CD4-positive, alpha-beta T cell treated with Interleukin-17A for 1 hour (primary cell): ENCODE data around the gene NCK2.

Experiments
- DNase-seq: peaks from one replicate; pipeline ENCODE4 v3.0.0-alpha.2; 2020

The NCK2 gene

DNA sequence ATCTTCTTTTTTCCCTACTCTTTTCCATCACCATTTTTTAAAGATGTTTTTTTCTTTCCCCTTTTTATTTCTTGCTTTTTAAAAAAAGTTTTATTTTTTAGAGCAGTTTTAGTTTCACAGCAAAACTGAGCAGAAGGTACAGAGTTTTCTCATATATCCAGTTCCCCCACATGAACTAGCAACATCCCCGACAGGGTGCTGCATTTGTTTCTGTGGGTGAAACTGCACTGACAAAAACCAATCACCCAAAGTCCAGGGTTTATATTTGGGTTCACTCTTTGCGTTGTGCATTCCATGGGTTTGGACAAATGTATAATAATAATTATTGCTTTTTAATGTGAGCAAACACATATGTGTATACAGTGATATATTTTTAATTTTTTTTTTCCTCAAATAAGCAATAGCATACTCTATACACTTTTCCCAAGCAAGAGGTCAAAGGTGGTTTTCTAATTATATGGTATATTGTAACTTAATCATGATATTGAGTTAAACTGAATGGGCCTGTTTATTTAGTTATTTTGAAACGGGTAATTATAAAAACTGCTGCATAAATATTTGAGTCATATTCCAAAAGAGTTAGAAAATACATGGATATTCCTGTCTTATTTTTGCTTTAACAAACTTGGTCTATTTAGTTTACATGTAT is 50.3 kb downstream of the NCK2 start:
- no peak for DNase-seq

GRCh38 chr2:105795575-105795934 is 50.8 kb downstream of the NCK2 start:
- peak; percentile 48 for DNase-seq

DNA sequence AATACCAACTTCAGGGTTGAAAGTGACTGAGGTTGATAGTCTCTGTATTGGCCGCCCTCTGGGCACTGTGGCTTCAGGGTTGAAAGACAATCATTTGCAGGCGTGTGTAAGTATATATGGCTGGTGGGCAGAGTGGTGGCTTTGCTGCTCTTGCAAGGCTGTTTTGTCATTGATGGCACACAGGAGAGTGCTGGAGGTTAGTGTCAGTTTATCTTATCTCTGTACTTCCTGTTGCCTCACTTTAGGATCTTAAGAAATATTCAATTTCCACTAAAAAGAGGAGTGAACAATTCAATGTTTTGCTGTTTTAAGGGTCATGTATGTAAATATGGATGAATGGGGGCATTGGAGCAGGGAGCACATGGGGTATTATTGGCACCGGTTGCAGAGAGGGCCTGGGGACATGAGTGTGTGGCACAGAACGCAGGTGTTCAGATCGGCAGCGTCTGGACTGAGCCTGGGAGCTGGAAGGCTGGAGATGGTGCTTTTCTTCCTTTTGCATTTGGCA is 51.5 kb downstream of the NCK2 start:
- peak; percentile 64 for DNase-seq

DNA sequence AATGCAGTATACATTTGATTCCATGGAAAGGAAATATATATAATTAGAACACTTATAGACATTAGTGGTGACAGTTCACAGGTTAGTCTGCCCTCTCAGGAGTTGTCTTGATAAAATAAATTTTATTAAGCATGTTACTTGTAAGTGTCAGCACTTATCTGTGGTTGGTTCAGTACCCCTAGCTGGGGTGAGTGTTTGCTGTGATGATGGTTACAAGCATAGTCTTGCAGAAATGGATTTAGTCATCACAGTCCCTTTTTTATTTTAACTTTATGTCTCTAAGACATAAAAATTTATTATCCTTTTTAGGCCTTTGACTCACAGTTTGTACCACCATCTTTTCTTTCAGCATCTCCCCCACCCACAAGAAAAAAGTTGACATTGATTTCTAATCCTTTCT is 52.1 kb downstream of the NCK2 start:
- DNase-seq: no peak

- peak; percentile 62 for DNase-seq
Observed at GRCh38 chr2:105797298-105797819, 52.6 kb downstream of the NCK2 start.

GRCh38 chr2:105798595-105798994 is 53.9 kb downstream of the NCK2 start:
- DNase-seq: peak; percentile 78

GRCh38 chr2:105800036-105800713 is 55.5 kb downstream of the NCK2 start:
- DNase-seq: peak; percentile 43

DNA sequence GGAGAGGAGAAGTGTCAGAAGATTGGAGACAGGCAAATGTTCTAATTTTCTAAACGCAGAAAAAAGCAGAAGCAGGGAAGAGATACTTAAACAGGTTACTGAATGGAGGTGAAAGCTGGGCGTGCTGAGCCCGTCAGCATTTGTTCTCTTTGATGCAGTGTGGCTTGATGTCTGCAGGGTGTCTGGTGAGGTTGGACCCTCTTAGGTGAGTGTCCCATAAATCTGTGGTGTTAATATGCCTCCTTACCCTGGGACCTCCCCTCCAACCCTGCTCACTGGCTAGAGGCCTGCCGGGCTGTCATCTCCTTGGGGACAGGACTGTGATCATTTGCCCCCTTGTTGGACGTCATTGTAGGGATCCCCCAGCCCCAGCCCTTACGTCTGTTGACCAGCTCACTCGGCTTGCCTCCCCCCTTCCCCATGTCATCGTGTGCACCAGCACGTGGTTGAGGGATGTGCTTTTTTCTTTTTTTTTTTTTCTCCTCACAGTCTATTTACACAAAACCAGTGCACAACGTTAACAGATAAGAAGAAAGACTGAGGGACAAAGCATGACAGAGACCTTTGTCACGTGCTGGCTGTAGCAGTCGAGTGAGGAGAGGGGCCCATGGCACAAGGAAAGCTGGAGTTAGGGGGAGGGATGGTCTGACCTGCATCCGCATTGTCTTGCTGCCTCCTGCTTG is 56.4 kb downstream of the NCK2 start:
- peak; percentile 36 for DNase-seq

- no peak for DNase-seq
Observed at GRCh38 chr2:105801961-105802360, 57.2 kb downstream of the NCK2 start.

GRCh38 chr2:105802587-105802986 is 57.9 kb downstream of the NCK2 start:
- DNase-seq: peak; percentile 89

GRCh38 chr2:105803337-105803736 is 58.6 kb downstream of the NCK2 start:
- DNase-seq: peak; percentile 48

DNA sequence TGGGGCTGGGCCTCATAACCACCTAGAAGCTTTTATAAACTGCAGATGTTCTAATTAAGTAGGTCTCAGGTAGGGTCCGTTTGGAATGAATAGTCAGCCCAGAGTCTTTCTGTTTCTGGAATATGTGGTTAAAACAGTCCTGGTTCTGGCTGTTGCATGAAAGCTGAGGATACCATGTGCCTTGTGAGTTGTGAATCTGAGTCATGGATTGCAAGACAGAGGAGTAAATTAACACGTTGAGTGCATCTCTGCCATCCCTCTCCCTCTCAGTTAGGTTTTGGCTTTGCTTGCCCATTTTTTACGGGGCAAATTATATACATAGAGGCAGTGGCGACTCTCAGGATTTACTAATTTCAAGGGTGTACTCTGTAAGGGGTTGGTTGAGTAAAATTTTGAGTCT is 59.1 kb downstream of the NCK2 start:
- no peak for DNase-seq

GRCh38 chr2:105804266-105804665 is 59.6 kb downstream of the NCK2 start:
- no peak for DNase-seq

- peak; percentile 47 for DNase-seq
Observed at GRCh38 chr2:105806996-105807395, 62.3 kb downstream of the NCK2 start.

DNA sequence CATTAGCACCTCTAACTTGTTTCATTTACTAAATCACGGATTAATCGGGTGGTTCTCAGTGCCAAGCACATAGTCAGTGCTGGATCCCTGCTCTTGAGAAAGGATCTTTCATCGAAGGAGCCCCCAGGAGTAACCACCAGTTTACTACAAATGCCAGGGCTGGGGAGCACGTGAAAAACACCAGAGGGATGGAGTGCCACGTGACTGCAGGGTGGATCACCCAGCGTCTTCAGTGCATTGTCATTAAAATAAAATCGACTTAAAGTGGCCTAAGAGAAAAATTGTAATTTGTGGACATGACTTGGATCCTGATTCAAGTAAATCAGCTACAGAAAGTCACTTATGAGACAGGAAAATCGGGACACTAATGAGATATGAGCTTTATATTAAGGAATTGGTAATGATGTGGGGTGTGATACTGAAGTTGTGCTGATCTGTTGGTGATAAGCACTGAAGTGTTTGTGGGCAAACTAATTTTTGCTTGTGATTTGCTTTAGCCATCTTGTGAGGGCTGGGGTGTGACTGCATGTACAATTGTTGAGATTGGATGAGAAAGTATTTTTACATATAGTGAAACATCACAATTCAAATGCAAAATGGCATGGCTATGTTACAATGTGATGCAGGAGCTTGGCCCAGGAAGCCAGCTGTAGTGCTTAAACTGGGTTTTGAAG is 63.8 kb downstream of the NCK2 start:
- no peak for DNase-seq

DNA sequence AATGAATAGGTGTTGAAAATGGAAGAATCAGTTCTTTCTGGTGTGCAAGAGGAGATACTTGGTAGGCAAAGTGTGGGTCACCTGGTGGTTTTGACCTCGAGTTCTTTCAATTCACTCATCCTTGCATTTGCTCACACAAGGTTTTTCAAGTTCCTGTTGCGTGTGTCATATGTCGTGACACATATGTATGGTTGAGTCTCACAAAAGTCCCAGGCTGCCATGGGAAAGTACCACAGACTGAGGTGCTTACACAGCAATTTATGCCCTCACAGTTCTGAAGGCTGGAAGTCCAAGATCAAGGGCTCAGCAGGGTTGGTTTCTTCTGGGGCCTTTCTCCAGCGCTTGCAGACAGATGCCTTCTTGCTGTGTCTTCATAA is 64.4 kb downstream of the NCK2 start:
- DNase-seq: peak; percentile 45

- DNase-seq: no peak
Observed at GRCh38 chr2:105809723-105810122, 65.0 kb downstream of the NCK2 start.

DNA sequence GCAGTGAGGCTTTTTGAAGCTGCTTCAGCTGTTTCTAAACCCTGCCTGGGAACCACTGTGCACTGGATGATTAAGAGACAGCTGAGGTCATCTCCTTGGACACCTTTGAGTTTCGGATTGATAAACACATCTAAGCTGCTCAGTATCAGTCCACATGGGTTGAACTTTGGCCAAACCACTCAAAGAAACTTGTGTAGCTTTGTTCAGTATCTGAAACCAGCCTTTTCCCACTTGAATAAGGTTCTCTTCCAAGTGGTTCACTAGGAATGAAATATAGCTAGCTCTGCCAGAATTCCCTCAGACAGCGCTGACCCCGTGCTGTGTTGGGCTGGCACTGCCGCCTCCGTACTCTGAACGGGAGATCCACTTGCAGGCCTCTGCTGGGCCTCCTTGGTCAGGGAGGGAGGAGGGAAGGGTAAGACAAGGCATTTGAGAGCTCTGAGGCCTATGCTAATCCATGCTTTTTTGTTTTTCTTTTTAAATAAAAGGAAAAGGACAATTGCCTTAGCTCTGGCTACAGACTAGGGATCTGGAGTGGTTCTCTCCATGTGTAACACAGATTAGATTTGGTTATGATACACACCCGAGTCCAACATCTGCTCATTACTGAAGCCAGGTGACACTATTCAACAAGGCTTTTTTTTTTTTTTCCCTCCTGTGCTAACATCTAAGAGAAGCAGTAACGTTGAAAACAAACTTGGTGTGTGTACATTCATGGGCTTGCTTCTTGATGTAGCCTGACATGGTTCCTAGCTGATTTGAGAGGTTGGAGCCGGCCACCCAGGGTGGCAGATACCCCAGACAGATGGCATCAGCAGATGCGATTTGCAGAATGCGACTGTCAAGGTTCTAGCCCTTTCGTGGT is 67.7 kb downstream of the NCK2 start:
- no peak for DNase-seq

DNA sequence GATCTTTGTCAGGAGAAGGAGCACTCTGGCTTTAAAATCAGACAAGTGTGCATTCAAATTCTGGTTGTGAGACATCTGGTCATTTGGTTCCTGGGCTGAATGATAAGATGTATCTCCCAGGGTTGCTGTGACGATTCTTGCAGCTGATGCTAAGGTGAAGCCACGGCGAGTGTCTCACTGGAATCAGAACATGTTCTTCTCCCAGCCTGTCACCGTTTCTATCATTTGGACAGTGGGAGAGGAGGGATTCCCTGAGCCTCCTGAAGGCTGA is 68.3 kb downstream of the NCK2 start:
- no peak for DNase-seq

- DNase-seq: no peak
Observed at GRCh38 chr2:105813405-105813804, 68.7 kb downstream of the NCK2 start.

GRCh38 chr2:105814291-105814940 is 69.7 kb downstream of the NCK2 start:
- DNase-seq: no peak

DNA sequence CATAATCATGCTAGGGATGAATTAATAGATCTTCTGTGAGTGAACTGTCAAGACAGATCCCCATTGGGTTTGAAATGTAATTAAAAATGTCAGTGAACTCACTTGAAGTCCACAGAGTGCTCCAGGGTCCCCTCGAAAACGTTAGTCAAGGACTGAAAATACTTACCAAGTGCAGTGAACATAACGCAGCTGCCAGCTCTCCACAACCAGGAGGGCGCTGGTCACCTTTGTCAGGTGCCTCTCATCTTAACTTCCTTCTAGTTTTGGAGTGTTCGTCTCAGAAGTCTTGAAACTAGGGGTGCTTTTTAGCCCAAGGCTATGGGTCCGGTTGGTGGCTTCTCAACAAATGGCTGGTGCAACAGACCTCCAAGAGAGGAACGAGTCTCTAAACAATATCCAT is 70.7 kb downstream of the NCK2 start:
- no peak for DNase-seq
